Esophagus squamous epithelium (tissue), 4 donors: ENCODE measurements around the gene CABP5.

Experiments
- POLR2A ChIP-seq, 4 donors: fragments of 450-650 bp; IDR thresholded peaks; one replicate each; pipeline ENCODE4 v1.6.1; 2017; ENCODE audit warnings: antibody characterized with exemption in 4 of 4, mild to moderate bottlenecking in 4 of 4, moderate library complexity in 3 of 4
- TF ChIP-seq, protein P1 (sequence below), 6 experiments: fragments of 450-650 bp in 4 of 6; fragments of 200-600 bp in 2 of 6; sonication (generic) in 2 of 6; IDR thresholded peaks; one replicate each; pipeline ENCODE4 v1.5.1; 2016 to 2019; ENCODE audit warnings: antibody characterized with exemption in 6 of 6, mild to moderate bottlenecking in 4 of 6, moderate library complexity in 4 of 6

DNA sequence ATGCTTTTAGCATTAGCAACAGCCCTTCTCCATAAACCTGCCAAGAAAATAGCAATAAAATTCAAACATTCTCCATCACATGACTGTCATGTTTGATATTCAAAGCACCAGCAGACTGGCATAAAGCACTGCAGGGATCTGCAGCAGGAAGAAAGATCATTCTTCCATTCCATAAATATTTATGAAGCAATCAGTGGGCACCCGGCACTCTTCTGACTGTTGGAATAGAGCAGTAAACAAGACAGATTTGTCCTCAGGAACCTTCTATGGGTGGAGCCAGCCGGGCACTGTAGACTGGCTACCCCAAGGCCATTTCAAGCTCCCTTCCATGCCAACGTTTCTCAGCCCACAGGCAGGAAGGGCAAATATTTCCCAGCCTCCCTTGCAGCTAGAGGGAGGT, 41.2 kb upstream of the CABP5 start:
- TF ChIP-seq, protein P1, sequence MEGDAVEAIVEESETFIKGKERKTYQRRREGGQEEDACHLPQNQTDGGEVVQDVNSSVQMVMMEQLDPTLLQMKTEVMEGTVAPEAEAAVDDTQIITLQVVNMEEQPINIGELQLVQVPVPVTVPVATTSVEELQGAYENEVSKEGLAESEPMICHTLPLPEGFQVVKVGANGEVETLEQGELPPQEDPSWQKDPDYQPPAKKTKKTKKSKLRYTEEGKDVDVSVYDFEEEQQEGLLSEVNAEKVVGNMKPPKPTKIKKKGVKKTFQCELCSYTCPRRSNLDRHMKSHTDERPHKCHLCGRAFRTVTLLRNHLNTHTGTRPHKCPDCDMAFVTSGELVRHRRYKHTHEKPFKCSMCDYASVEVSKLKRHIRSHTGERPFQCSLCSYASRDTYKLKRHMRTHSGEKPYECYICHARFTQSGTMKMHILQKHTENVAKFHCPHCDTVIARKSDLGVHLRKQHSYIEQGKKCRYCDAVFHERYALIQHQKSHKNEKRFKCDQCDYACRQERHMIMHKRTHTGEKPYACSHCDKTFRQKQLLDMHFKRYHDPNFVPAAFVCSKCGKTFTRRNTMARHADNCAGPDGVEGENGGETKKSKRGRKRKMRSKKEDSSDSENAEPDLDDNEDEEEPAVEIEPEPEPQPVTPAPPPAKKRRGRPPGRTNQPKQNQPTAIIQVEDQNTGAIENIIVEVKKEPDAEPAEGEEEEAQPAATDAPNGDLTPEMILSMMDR (IDR thresholded peaks at IDR 0.05): no peak
- no peak for TF ChIP-seq POLR2A (IDR thresholded peaks at IDR 0.05)
